Measurements from ENCODE around the gene CDH18.

Gene CDH18

DNA sequence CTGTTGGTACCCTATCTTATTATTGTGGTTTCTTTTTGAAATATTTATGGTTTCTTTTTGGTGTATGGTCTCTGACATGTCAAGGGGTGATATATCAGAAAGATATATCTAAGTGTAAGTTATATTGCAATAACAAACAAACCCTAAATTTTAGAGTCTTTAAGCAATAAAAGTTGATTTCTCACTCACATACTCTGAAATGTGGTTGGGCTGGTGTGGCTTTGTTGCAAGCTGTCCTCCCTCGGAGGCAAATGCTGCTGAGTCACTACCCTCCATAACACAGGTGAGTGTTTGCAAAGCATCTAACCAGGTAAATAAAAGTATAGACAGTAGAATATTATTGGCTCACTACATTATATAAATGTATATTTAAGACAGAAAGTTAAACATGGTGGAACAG lies 253.2 kb downstream of the CDH18 start:
- Histone ChIP-seq H4K20me1 (ENCODE audit: insufficient read depth, low read length) (no peaks in the 10 kb centered on the region), H3K27me3 (replicated peaks; ENCODE audit: insufficient read depth, low read length) (no peaks in the 10 kb centered on the region), H3K4me3 (ENCODE audit: low read length) (no peak overlapping the region), H3K27ac (ENCODE audit: low read length) (no peak overlapping the region), H3K79me2 (ENCODE audit: low read length) (no peaks in the 10 kb centered on the region), H3F3A (ENCODE audit: insufficient read depth, low read length) (no peaks in the 10 kb centered on the region), H3K9ac (ENCODE audit: low read length) (no peak overlapping the region), H3K4me1 (ENCODE audit: low read length) (no peaks in the 10 kb centered on the region), H3K9me2 (replicated peaks; ENCODE audit: insufficient read depth, low read length) (no peaks in the 10 kb centered on the region), H3K4me2 (ENCODE audit: low read depth, low read length) (no peak overlapping the region), H2AFZ (ENCODE audit: low read length) (no peak overlapping the region), H3K9me3 (replicated peaks; ENCODE audit: insufficient read depth, low read length) (no peaks in the 10 kb centered on the region), H3K36me3 (replicated peaks; ENCODE audit: insufficient read depth, low read length) (no peaks in the 10 kb centered on the region)
- DNase-seq, result no peak
- TF ChIP-seq, protein P1, sequence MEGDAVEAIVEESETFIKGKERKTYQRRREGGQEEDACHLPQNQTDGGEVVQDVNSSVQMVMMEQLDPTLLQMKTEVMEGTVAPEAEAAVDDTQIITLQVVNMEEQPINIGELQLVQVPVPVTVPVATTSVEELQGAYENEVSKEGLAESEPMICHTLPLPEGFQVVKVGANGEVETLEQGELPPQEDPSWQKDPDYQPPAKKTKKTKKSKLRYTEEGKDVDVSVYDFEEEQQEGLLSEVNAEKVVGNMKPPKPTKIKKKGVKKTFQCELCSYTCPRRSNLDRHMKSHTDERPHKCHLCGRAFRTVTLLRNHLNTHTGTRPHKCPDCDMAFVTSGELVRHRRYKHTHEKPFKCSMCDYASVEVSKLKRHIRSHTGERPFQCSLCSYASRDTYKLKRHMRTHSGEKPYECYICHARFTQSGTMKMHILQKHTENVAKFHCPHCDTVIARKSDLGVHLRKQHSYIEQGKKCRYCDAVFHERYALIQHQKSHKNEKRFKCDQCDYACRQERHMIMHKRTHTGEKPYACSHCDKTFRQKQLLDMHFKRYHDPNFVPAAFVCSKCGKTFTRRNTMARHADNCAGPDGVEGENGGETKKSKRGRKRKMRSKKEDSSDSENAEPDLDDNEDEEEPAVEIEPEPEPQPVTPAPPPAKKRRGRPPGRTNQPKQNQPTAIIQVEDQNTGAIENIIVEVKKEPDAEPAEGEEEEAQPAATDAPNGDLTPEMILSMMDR (IDR thresholded peaks at IDR 0.05; ENCODE audit: low read length), result no peak

DNA sequence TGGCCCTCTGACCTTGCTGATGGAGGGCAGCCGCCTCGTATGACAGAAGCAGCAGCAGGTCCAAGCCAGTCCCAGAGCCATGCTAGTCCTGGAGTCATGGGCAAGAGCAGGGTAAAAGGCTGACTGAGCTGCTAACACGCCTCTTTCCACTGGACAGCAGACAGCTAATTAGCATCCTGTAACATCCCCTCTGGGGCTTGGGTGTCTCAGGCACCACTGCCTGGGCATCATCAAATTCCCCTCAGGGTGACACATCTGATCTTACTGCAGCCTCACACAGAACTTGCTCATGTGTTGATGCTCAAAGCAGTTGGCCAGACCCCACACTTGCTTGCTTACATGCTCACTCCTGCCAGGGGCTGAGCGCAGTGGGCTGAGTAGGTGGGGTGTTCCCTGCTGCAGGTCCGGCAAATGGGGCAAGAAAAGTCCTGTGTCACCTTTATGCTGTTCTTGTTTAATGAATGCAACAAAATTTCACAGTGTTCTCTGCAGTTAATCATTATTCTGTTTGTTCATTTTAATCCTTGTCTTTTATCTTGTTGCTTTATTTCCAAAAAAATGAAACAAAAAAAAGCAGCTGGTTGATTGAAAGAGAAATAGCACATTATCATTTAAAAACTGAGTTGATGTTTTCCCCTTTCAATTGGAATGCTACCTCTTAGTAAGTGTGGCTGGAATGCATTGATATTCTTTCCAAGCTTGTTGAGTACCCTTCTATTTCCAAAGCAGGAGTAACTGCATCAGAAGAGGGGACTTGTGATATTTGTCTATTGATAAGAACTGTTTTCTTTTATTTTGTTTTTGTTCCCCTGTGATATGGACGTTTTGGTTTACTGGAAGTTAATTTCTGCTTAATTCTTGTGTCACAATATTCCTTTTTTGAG lies 254.1 kb downstream of the CDH18 start:
- no peak overlapping the region for H2AFZ ChIP-seq (ENCODE audit: low read length)
- no peaks in the 10 kb centered on the region for H3K36me3 ChIP-seq (replicated peaks; ENCODE audit: insufficient read depth, low read length)
- no peak overlapping the region for H3K27ac ChIP-seq (ENCODE audit: low read length)
- no peak overlapping the region for H3K9ac ChIP-seq (ENCODE audit: low read length)
- no peaks in the 10 kb centered on the region for H4K20me1 ChIP-seq (ENCODE audit: insufficient read depth, low read length)
- DNase-seq, result no peak
- no peak overlapping the region for H3K4me3 ChIP-seq (ENCODE audit: low read length)
- H3K79me2 ChIP-seq (ENCODE audit: low read length), result no peaks in the 10 kb centered on the region
- no peaks in the 10 kb centered on the region for H3F3A ChIP-seq (ENCODE audit: insufficient read depth, low read length)
- no peaks in the 10 kb centered on the region for H3K27me3 ChIP-seq (replicated peaks; ENCODE audit: insufficient read depth, low read length)
- no peak overlapping the region for H3K4me2 ChIP-seq (ENCODE audit: low read depth, low read length)
- TF ChIP-seq EZH2 (optimal IDR thresholded peaks at IDR 0.05; ENCODE audit: low read depth, low read length), result no peak
- H3K9me3 ChIP-seq (replicated peaks; ENCODE audit: insufficient read depth, low read length), result no peaks in the 10 kb centered on the region
- no peaks in the 10 kb centered on the region for H3K9me2 ChIP-seq (replicated peaks; ENCODE audit: insufficient read depth, low read length)
- H3K4me1 ChIP-seq (ENCODE audit: low read length), result no peaks in the 10 kb centered on the region

DNA sequence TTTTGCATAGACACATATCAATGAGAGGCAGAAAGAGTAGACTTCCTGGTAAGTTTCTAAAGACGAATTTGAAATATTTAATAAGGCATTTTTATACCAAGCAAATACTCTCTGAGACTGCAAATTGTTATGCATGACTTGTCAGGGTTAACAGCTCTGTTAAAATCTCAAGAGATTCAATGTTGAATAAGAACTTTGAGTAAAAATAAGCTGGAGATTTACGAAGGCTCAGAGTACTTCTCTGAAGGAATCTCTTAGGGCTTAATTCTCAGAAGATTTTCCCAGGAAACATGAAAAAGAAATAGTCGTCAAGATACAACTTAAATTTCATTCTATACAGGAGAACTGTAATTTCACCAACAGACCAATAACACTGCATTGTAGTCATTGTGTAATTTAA lies 259.4 kb downstream of the CDH18 start:
- Histone ChIP-seq H4K20me1 (ENCODE audit: insufficient read depth, low read length) (no peaks in the 10 kb centered on the region), H2AFZ (ENCODE audit: low read length) (no peak overlapping the region), H3K4me2 (ENCODE audit: low read depth, low read length) (no peak overlapping the region), H3K9me3 (replicated peaks; ENCODE audit: insufficient read depth, low read length) (no peaks in the 10 kb centered on the region), H3F3A (ENCODE audit: insufficient read depth, low read length) (no peaks in the 10 kb centered on the region), H3K9me2 (replicated peaks; ENCODE audit: insufficient read depth, low read length) (no peaks in the 10 kb centered on the region), H3K27me3 (replicated peaks; ENCODE audit: insufficient read depth, low read length) (no peaks in the 10 kb centered on the region), H3K36me3 (replicated peaks; ENCODE audit: insufficient read depth, low read length) (no peaks in the 10 kb centered on the region), H3K79me2 (ENCODE audit: low read length) (no peaks in the 10 kb centered on the region), H3K4me1 (ENCODE audit: low read length) (no peaks in the 10 kb centered on the region), H3K9ac (ENCODE audit: low read length) (no peak overlapping the region), H3K4me3 (ENCODE audit: low read length) (no peak overlapping the region), H3K27ac (ENCODE audit: low read length) (no peak overlapping the region)
- no peak for DNase-seq
- TF ChIP-seq, protein P1 (IDR thresholded peaks at IDR 0.05; ENCODE audit: low read length), result no peak
- TF ChIP-seq EZH2 (optimal IDR thresholded peaks at IDR 0.05; ENCODE audit: low read depth, low read length), result no peak
- no peak for TF ChIP-seq EZH2phosphoT487 (IDR thresholded peaks at IDR 0.05; ENCODE audit: low read length)

DNA sequence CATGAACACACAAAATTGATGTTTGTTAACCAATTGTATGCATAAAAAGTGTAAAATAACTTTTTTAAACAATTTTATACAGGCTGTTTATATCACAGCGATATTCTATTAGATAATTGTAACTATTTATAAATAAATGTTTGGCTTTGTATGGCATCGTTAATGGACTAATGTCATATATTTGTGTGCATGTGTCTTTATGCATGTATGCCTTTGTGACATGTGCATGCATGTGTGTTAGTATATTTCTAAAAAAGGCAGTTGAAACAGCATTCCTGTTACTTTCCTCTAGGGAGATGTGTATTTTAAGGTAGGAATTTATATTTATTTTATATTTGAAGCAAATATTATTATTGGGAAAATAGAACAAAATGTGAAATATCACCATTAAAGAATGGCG lies 268.9 kb downstream of the CDH18 start:
- Histone ChIP-seq H3K4me2 (ENCODE audit: low read depth, low read length) (no peak overlapping the region), H3K9me3 (replicated peaks; ENCODE audit: insufficient read depth, low read length) (no peaks in the 10 kb centered on the region), H2AFZ (ENCODE audit: low read length) (no peak overlapping the region), H3K79me2 (ENCODE audit: low read length) (no peaks in the 10 kb centered on the region), H3K27ac (ENCODE audit: low read length) (no peak overlapping the region), H3F3A (ENCODE audit: insufficient read depth, low read length) (no peaks in the 10 kb centered on the region), H3K4me3 (ENCODE audit: low read length) (no peak overlapping the region), H4K20me1 (ENCODE audit: insufficient read depth, low read length) (no peaks in the 10 kb centered on the region), H3K27me3 (replicated peaks; ENCODE audit: insufficient read depth, low read length) (no peaks in the 10 kb centered on the region), H3K36me3 (replicated peaks; ENCODE audit: insufficient read depth, low read length) (no peaks in the 10 kb centered on the region), H3K9ac (ENCODE audit: low read length) (no peak overlapping the region), H3K4me1 (ENCODE audit: low read length) (peaks cover under 1% of the 10 kb centered on the region; the same call in 1 of the 2 replicates), H3K9me2 (replicated peaks; ENCODE audit: insufficient read depth, low read length) (no peaks in the 10 kb centered on the region)
- DNase-seq, result no peak
- TF ChIP-seq, protein P1 (IDR thresholded peaks at IDR 0.05; ENCODE audit: low read length), result no peak
- TF ChIP-seq EZH2phosphoT487 (IDR thresholded peaks at IDR 0.05; ENCODE audit: low read length), result no peak
- no peak for TF ChIP-seq EZH2 (optimal IDR thresholded peaks at IDR 0.05; ENCODE audit: low read depth, low read length)

All from MM.1S (cell line).